Measurements from ENCODE around the gene GCKR.

DNA sequence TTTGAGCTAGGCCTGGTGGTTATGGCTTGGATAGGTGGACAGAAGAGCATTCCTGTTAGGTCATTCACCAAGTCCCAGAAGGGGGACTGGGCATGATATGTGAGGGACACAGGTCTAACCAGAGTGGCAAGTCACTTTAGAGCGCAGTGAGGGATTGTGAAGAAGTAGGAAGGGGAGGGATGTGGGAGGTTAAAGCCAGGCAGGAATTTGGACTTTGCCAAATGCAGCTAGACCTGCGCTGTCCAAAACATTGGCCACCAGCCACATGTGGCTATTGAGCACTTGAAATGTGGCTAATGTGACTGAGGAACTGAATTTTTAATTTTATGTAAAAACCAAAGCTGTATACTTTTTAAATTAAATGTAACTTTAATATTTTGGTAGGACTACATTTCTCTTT is 23.7 kb downstream of the GCKR start:
- TF ChIP-seq, protein P1, sequence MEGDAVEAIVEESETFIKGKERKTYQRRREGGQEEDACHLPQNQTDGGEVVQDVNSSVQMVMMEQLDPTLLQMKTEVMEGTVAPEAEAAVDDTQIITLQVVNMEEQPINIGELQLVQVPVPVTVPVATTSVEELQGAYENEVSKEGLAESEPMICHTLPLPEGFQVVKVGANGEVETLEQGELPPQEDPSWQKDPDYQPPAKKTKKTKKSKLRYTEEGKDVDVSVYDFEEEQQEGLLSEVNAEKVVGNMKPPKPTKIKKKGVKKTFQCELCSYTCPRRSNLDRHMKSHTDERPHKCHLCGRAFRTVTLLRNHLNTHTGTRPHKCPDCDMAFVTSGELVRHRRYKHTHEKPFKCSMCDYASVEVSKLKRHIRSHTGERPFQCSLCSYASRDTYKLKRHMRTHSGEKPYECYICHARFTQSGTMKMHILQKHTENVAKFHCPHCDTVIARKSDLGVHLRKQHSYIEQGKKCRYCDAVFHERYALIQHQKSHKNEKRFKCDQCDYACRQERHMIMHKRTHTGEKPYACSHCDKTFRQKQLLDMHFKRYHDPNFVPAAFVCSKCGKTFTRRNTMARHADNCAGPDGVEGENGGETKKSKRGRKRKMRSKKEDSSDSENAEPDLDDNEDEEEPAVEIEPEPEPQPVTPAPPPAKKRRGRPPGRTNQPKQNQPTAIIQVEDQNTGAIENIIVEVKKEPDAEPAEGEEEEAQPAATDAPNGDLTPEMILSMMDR (IDR thresholded peaks at IDR 0.05): no peak
- no peak for TF ChIP-seq POLR2AphosphoS5 (IDR thresholded peaks at IDR 0.05)
- TF ChIP-seq POLR2A (IDR thresholded peaks at IDR 0.05): no peak
- TF ChIP-seq EP300 (IDR thresholded peaks at IDR 0.05): no peak

Measured in suprapubic skin (tissue), 4 donors.